ENCODE data around the gene ROBO2.

The ROBO2 gene

DNA sequence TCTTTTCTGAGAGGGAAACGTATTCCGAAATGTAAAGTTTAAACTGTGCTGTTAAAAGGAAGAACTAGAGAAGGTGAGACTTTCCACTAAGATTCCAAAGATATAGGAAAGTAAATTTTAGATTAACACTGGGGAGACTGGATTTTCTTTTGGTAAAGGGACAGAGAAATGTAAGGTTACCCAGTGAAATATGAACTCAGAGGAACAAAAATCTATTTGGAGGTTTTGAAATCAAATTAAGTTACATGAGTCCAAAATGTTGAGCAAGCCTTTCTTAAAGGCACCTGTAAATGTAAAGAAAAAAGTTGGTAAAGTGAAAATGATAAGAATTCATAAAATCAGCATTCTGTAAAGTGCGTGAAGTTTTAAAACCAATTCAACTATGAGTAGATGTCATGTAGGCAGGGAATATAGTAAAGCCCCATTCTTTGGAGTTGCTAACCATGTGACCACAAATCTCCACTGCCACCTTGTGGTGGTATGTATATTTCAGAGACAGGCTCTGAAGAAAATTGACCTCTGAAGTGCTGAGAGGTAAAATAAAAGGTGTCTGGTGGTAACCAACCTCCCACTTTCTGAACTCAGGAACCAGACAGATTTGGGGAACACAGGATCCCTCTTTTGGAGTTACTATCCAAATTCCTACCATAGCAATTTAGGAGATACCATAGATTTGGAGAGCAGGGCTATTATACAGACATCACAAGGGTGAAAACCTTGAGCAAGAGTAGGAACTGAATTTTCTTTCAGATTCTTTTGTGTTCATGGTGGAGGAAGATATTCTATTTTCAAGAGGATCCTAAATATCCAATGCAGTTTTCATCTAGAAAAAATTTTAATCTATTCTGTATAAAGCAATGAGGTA is 215.3 kb downstream of the ROBO2 start:
- no peak for DNase-seq (ENCODE audit: low read depth in 1 of 2, low spot score in 1 of 2)

GRCh38 chr3:77256584-77257503 is 216.9 kb downstream of the ROBO2 start:
- DNase-seq (ENCODE audit: low read depth in 1 of 2, low spot score in 1 of 2), result no peak

DNA sequence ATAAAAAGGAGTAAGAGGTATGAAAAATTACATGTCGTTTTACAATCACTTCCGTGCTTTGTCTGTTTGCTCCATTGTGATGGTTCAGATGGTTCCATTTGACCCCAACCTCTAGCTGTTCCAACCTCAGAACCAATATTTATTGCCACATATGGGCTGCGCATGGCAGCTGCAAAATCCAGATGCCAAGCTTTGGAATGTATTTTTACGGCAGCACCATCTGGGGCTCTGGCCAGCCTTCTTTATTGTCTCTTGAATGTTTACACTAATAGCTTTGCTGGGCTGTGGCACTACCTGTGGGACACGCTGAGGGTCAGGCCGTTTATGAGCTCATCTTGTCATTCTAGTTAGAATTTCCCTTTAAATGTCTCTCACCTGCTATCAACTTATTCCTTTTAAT is 219.8 kb downstream of the ROBO2 start:
- no peak for DNase-seq (ENCODE audit: low read depth in 1 of 2, low spot score in 1 of 2)

DNA sequence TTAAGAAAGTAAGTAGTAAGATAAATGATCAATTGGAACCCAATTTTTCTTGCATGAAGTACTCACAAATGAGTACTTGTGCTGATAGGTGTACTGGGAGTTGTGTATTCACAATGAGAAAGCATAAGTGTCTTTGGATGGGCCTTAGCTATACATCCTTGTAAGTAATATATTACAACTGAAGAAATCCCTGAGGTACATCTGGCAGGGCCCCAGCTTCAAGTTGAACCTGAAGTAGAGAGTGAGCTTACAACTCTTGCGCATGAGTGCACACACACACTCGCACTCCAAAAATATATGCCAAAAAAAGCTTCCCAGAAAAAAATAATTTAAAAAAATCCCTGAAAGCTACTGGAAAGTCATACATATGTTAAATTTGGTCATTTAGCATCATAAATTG is 222.5 kb downstream of the ROBO2 start:
- DNase-seq (ENCODE audit: low read depth in 1 of 2, low spot score in 1 of 2), result no peak

DNA sequence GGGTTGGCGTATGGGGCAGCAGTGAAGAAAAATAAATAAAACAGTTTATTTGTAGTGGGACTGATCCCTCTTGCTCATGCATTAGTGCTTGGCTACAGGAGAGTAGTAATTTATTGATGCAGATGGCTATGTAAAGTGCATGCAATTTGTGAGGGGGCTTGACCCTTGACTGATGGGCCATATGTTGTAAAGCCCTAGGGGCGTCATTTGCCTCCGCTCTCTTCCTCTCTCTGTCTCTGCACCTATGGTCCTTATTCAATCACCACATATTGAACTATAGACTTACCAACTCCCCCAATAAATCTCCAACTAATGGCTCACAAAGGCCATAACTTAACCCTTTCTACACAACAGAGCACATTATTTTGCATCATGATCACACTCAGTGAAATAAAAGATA is 227.7 kb downstream of the ROBO2 start:
- DNase-seq (ENCODE audit: low read depth in 1 of 2, low spot score in 1 of 2), result no peak

DNA sequence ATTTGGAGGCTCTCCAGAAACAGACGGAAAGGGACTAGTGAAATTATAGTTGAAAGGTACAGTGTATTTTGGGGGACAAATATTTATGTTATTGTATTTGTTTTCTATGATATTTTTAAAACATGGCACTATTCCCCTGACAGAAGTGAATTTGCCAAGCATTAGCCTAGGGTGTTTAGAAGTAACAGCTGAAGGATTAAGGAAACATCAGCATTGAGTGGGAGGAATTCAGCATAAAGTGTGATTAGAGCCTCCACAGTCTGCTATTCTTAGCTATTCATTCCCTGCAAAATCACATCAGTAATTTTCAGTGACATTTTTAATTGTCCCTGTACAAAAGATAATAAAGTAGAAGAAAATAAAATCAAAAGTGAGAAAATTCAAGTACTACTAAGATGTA is 231.4 kb downstream of the ROBO2 start:
- no peak for DNase-seq (ENCODE audit: low read depth in 1 of 2, low spot score in 1 of 2)

- DNase-seq (ENCODE audit: low read depth in 1 of 2, low spot score in 1 of 2), result no peak
Observed at GRCh38 chr3:77271711-77272110, 231.8 kb downstream of the ROBO2 start.

- DNase-seq (ENCODE audit: low read depth in 1 of 2, low spot score in 1 of 2), result no peak
Observed at GRCh38 chr3:77279276-77279675, 239.4 kb downstream of the ROBO2 start.

DNA sequence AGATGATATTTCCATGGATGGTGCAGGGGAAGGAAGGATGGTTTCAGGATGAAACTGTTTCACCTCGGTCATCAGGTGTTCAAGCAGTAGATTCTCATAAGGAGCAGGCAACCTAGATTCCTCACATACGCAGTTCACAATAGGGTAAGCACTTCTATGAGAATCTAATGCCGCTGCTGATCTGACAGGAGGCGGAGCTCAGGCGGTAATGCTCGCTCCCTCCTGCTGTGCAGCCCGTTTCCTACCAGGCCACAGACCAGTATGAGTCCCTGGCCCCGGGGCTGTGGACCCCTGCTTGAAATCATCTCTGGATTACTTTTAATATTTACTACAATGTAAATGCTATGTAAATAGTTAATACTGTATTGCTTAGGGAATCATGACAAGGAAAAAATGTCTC is 241.8 kb downstream of the ROBO2 start:
- no peak for DNase-seq (ENCODE audit: low read depth in 1 of 2, low spot score in 1 of 2)

DNA sequence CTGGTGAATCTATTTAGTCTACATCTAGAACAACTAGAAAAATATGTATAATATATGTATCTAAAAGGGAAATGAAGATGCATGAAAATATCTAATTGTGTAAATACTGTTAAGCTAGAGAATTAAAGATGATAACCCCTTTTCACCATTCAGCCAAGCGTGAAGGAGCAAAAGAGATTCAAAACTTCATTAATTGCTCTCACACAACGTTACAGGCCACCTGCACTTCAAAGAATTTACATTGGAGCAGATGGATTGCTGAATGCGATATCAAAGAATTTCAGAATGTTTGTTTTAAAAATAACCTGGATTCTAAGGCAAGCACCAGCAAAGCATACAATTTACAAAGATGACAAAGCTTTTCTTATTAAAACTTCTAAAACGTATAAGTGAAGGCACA is 243.2 kb downstream of the ROBO2 start:
- DNase-seq (ENCODE audit: low read depth in 1 of 2, low spot score in 1 of 2), result no peak

DNA sequence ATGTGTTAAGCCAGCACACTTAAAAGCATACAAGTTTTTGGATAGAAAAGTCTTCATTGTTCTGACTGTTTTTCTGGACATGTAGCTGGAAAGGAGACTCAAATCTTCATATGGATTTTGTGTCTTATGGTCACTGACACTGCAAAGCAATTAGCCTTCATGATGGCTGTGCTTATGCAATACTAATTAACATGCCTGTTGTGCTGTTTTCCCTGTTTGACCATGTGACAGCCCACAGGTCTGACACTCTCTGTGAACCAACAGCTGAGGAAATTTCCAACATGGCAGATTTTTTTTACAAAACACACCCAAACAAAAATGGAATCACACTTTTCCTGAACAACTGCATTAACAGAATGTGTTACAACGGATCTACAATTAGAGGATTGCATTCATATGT is 248.4 kb downstream of the ROBO2 start:
- no peak for DNase-seq (ENCODE audit: low read depth in 1 of 2, low spot score in 1 of 2)

DNA sequence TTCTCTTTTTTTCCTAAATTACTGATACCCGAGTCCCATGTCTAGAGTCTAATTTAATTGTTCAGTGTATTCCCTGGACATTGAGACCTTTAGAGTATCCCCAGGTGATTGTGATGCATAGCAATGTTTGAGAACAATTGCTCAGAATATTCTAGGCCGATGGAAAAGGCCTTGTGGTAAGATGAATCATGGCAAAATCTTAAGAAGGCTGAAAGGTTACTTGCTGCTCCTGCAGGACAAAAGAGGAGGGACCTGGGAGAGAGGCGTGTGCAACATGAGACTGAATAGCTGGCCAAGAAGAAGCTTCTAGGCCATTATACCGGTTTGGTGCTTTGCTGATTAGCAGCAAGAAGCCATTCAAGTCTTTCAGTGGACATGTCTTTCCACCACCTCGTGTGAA is 256.6 kb downstream of the ROBO2 start:
- no peak for DNase-seq (ENCODE audit: low read depth in 1 of 2, low spot score in 1 of 2)

DNA sequence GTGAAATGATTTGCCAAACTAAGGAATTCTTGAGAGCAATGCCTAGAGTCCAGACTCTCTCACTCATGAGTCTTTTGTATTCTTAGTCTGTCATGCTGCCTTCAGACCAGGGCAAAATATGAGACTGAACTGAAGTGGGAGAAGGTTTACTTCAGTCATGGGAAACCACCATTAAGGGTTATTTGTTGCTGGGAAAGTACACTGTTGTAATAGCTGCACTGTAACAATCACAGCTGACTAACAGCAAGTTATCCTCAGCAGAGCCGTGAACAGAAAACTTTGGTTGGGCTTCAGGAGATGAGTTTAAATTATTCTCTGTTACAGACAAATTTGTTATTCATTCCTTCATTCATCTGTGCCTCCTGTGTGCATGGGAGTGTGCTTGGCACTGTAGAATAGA is 258.5 kb downstream of the ROBO2 start:
- DNase-seq (ENCODE audit: low read depth in 1 of 2, low spot score in 1 of 2), result no peak

GRCh38 chr3:77303955-77304699 is 264.2 kb downstream of the ROBO2 start:
- no peak for DNase-seq (ENCODE audit: low read depth in 1 of 2, low spot score in 1 of 2)

- DNase-seq (ENCODE audit: low read depth in 1 of 2, low spot score in 1 of 2), result no peak
Observed at GRCh38 chr3:77304700-77305021, 264.8 kb downstream of the ROBO2 start.

DNA sequence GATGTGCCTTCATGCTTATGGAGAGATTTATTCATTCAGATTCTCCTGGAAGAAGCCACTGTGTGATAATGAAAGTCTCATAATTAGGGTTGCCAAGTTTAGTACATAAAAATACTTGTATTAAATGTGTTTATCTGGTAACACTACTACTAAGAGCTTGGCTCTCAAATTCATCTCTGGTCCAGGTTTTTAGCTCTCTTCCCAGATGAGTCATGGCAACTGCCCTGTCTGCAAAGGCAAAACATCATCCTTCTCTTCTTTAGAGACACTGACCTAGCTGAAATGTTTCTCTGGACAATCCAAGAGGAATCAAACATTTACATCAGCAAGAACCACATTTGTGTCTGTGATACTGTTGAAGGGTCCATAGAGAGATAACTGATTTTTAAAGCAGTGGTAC is 269.6 kb downstream of the ROBO2 start:
- no peak for DNase-seq (ENCODE audit: low read depth in 1 of 2, low spot score in 1 of 2)

DNA sequence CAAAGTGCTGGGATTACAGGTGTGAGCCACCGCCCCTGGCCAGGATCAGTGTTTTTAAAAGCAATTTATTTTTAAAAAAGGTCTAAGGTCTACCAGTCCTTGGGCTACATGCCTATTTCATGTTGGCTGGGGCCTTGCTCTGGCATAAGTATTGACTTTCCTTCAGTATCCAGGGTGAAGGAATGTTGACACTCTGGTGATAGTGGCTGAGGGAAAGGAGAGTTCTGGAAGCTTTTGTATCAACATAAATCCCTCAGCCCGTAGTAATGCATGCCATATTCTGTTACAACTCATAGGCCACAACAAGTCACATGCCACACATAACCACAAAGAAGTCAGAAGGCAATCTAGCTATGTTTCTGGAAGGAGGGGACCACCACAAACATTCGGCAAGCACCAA is 273.9 kb downstream of the ROBO2 start:
- no peak for DNase-seq (ENCODE audit: low read depth in 1 of 2, low spot score in 1 of 2)

GRCh38 chr3:77319711-77320110 is 279.8 kb downstream of the ROBO2 start:
- DNase-seq (ENCODE audit: low read depth in 1 of 2, low spot score in 1 of 2), result no peak

- no peak for DNase-seq (ENCODE audit: low read depth in 1 of 2, low spot score in 1 of 2)
Observed at GRCh38 chr3:77320514-77320913, 280.6 kb downstream of the ROBO2 start.

GRCh38 chr3:77321646-77322045 is 281.7 kb downstream of the ROBO2 start:
- no peak for DNase-seq (ENCODE audit: low read depth in 1 of 2, low spot score in 1 of 2)

- DNase-seq (ENCODE audit: low read depth in 1 of 2, low spot score in 1 of 2), result no peak
Observed at GRCh38 chr3:77323626-77324025, 283.7 kb downstream of the ROBO2 start.

DNA sequence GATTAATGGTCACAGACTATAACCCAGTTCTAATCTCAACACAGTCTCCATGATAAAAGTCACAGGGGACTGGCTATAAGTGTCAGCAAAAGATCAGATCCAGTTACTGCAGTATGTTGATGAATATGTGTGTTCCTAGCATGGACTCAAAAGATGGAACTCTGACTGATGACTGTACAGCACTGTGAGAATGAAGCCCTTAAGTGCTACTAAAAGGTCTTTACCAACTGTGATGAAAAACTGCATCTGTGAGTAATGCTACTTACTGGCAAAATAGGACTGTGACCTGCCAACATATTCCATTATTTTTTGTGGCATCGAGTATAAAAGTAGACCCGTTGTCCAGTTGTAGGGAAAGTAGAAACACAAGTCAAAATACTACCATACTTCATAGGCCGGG is 284.2 kb downstream of the ROBO2 start:
- no peak for DNase-seq (ENCODE audit: low read depth in 1 of 2, low spot score in 1 of 2)

Measured in stimulated activated CD4-positive, alpha-beta T cell treated with anti-CD3 and anti-CD28 coated beads, Interleukin-15, amount 100 ng/mL, for 1 hour (primary cell).